Smooth muscle cell (in vitro differentiated cells): Measurements from ENCODE around the gene SNAP25. TPM values are rescaled to one million over a fixed set of nuclear protein-coding genes. Genes with fewer than 3 reads are reported as not detected.

Source experiments
- DNase-seq: peaks from one replicate; lab custom pipeline; 2025; ENCODE audit not compliant: unreplicated experiment; lab: John Stamatoyannopoulos, UW
- H2AFZ ChIP-seq: fragments of 200-600 bp; sonication (generic); 2 replicates; pipeline ENCODE4 v1.6.0; 2016; ENCODE audit warnings: antibody characterized with exemption, low read depth, mild to moderate bottlenecking
- H3F3A ChIP-seq: fragments of 200-600 bp; sonication (generic); 2 replicates; pipeline ENCODE4 v1.6.0; 2017; ENCODE audit warnings: antibody characterized with exemption, low read depth
- H3K27ac ChIP-seq: fragments of 200-600 bp; sonication (generic); 2 replicates; pipeline ENCODE4 v1.5.1; 2016; ENCODE audit warnings: low read depth, mild to moderate bottlenecking
- H3K27me3 ChIP-seq: fragments of 200-600 bp; sonication (generic); 2 replicates; pipeline ENCODE4 v1.6.1; 2016; ENCODE audit warnings: low read depth, mild to moderate bottlenecking
- H3K36me3 ChIP-seq: fragments of 200-600 bp; sonication (generic); 2 replicates; pipeline ENCODE4 v1.5.1; 2016; ENCODE audit warnings: low read depth
- H3K4me1 ChIP-seq: fragments of 200-600 bp; sonication (generic); 2 replicates; pipeline ENCODE4 v1.5.1; 2016; ENCODE audit warnings: low read depth
- H3K4me2 ChIP-seq: fragments of 200-600 bp; sonication (generic); 2 replicates; pipeline ENCODE4 v1.6.0; 2016; ENCODE audit warnings: mild to moderate bottlenecking
- H3K4me3 ChIP-seq: fragments of 200-600 bp; sonication (generic); 2 replicates; pipeline ENCODE4 v1.5.1; 2016; ENCODE audit warnings: mild to moderate bottlenecking
- H3K79me2 ChIP-seq: fragments of 200-600 bp; sonication (generic); 2 replicates; pipeline ENCODE4 v1.6.0; 2016; ENCODE audit warnings: low read depth, mild to moderate bottlenecking
- H3K9ac ChIP-seq: fragments of 200-600 bp; sonication (generic); 2 replicates; pipeline ENCODE4 v1.6.0; 2016; ENCODE audit warnings: low read depth
- H3K9me3 ChIP-seq: fragments of 200-600 bp; sonication (generic); replicated peaks from 2 replicates; pipeline ENCODE4 v1.5.1; 2016; ENCODE audit warnings: low read depth
- H4K20me1 ChIP-seq: fragments of 200-600 bp; sonication (generic); 2 replicates; pipeline ENCODE4 v1.6.0; 2016; ENCODE audit warnings: low read depth
- CTCF ChIP-seq: fragments of 200-600 bp; sonication (generic); IDR thresholded peaks from 2 replicates; pipeline ENCODE4 v1.5.1; 2017; ENCODE audit warnings: borderline replicate concordance, mild to moderate bottlenecking, antibody characterized with exemption; ENCODE audit not compliant: insufficient read depth, poor library complexity, severe bottlenecking
- WGBS: methylation state at CpG from one replicate; pipeline ENCODE4 v1.1.7; 2016; ENCODE audit warnings: low lambda C conversion rate; 5-methylcytosine and 5-hydroxymethylcytosine counted together
- polyA plus RNA-seq: library from polyadenylated mRNA; unstranded; fragments of >200 nt; fragmentation: Nextera tagmentation; extraction: Ambion mirVana; gene quantifications from 2 replicates; pipeline ENCODE4 v1.2.1, GENCODE V29; 2016
- small RNA-seq: library from RNA; depleted of rRNA; stranded (forward); fragments of <200 nt; gene quantifications from one replicate; pipeline ENCODE3, GENCODE V24; 2014
- total RNA-seq: library from RNA; depleted of rRNA; stranded (reverse); fragments of >200 nt; gene quantifications from 2 replicates; pipeline ENCODE4 v1.2.3, GENCODE V29; 2014

The SNAP25 gene
- total and polyA plus RNA-seq, 2 experiments from 2014 or later, result 4.9 to 5.4 TPM

- no peaks in the 10 kb centered on the region for H4K20me1 ChIP-seq
- TF ChIP-seq CTCF, result no peak
- H2AFZ ChIP-seq, result no peak overlapping the region
- H3K79me2 ChIP-seq, result no peaks in the 10 kb centered on the region
- no peak for DNase-seq
- H3K4me1 ChIP-seq, result peaks cover 17% of the 10 kb centered on the region
- no peaks in the 10 kb centered on the region for H3K27me3 ChIP-seq
- WGBS, result 95% methylated on average over 1 of the region's 1 CpG
- no peak overlapping the region for H3K27ac ChIP-seq
- no peak overlapping the region for H3K4me3 ChIP-seq
- no peak overlapping the region for H3K9ac ChIP-seq
- H3K4me2 ChIP-seq, result no peak overlapping the region
- H3K36me3 ChIP-seq, result no peaks in the 10 kb centered on the region
- H3F3A ChIP-seq, result no peaks in the 10 kb centered on the region
- no peaks in the 10 kb centered on the region for H3K9me3 ChIP-seq
Measured at GRCh38 chr20:10356628-10357027, 138.0 kb downstream of the SNAP25 start.

Small RNA genes within 50 kb of the gene (small RNA-seq; reads per million reads assigned to genes)
- not detected for gene HIGD1AP15

Other genes starting within 250 kb of the SNAP25 start
- 1.2 and 1.8 TPM in 2 replicates for gene ANKEF1, start 183.8 kb upstream of the SNAP25 start, total RNA-seq
- 0.09 and 1.8 TPM in 2 replicates for gene ANKEF1, start 183.8 kb upstream of the SNAP25 start, polyA plus RNA-seq
- 13.7 and 15.6 TPM in 2 replicates for gene MKKS, start 215.4 kb downstream of the SNAP25 start, total RNA-seq
- 12.8 and 19.8 TPM in 2 replicates for gene MKKS, start 215.4 kb downstream of the SNAP25 start, polyA plus RNA-seq
- 4.6 and 6.2 TPM in 2 replicates for gene SLX4IP, start 216.5 kb downstream of the SNAP25 start, total RNA-seq
- gene SLX4IP, start 216.5 kb downstream of the SNAP25 start, polyA plus RNA-seq, result 1.2 and 3.7 TPM in 2 replicates